Large intestine (tissue), 3 donors: Measurements from ENCODE around the gene NR1H4. TPM values are rescaled to one million over a fixed set of nuclear protein-coding genes. Genes with fewer than 3 reads are reported as not detected.

Source experiments
- DNase-seq, 2 donors: peaks; one replicate each; pipeline versions ENCODE4 v3.0.0 to v3.0.0-alpha.2; 2013
- H3K27ac ChIP-seq: one replicate; pipeline ENCODE4 v1.5.1; 2013; ENCODE audit warnings: low read length
- H3K27me3 ChIP-seq: 2 replicates; pipeline ENCODE4 v1.6.1; 2013; ENCODE audit warnings: low read length; ENCODE audit not compliant: control insufficient read depth, insufficient read depth
- H3K36me3 ChIP-seq: 2 replicates; pipeline ENCODE4 v1.6.1; 2013; ENCODE audit warnings: low read length; ENCODE audit not compliant: control insufficient read depth, insufficient read depth
- H3K4me1 ChIP-seq: one replicate; pipeline ENCODE4 v1.6.1; 2013; ENCODE audit warnings: low read length; ENCODE audit not compliant: control insufficient read depth, insufficient read depth
- H3K4me3 ChIP-seq: one replicate; pipeline ENCODE4 v1.5.1; 2013; ENCODE audit warnings: low read length
- H3K9me3 ChIP-seq: one replicate; pipeline ENCODE4 v1.6.1; 2013; ENCODE audit warnings: mild to moderate bottlenecking, low read depth, low read length, moderate library complexity; ENCODE audit not compliant: control insufficient read depth
- WGBS: methylation state at CpG from one replicate; pipeline ENCODE4 v1.1.5; 2013; ENCODE audit warnings: low lambda C conversion rate; ENCODE audit not compliant: insufficient coverage; 5-methylcytosine and 5-hydroxymethylcytosine counted together
- polyA plus RNA-seq: library from polyadenylated mRNA; unstranded; fragments of 120-200 nt; gene quantifications from one replicate; pipeline ENCODE4 v1.2.1, GENCODE V29; 2013

NR1H4 gene
- polyA plus RNA-seq, 1 donor = 76.9 TPM

- Histone ChIP-seq H3K9me3 (no peaks in the 10 kb centered on the region), H3K4me3 (no peak overlapping the region), H3K27me3 (no peaks in the 10 kb centered on the region), H3K27ac (no peak overlapping the region), H3K36me3 (no peaks in the 10 kb centered on the region), H3K4me1 (no peaks in the 10 kb centered on the region)
- DNase-seq = no peak
- 50% methylated on average over 1 of the region's 1 CpG for WGBS
Observed at GRCh38 chr12:100463661-100464060, 10.0 kb upstream of the NR1H4 start.

DNA sequence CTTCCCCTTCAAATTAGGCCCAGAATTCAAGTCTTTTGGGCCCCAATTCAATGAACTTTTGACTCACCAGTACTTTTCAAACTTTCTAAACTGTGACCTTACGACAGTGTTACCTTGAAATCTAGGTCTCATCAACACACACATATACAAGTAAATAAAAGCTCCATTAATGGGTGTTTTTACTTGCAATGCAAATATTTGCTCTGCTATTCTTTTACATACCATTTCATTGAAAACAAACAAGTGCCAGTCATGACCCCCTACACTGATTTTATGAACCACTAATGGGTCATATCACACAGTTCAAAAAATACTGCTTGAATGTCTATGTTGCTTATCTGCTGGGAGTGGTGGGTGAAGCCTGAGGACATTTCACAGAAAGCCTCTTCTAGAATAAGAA lies 9.1 kb upstream of the NR1H4 start:
- DNase-seq = no peak
- no peaks in the 10 kb centered on the region for H3K27me3 ChIP-seq
- H3K36me3 ChIP-seq = no peaks in the 10 kb centered on the region
- H3K27ac ChIP-seq = no peak overlapping the region
- H3K9me3 ChIP-seq = no peaks in the 10 kb centered on the region
- H3K4me1 ChIP-seq = no peaks in the 10 kb centered on the region
- WGBS = no CpG with 5 or more reads among the region's 1 CpG
- H3K4me3 ChIP-seq = no peak overlapping the region

- no peaks in the 10 kb centered on the region for H3K9me3 ChIP-seq
- H3K4me3 ChIP-seq = no peak overlapping the region
- no peak overlapping the region for H3K27ac ChIP-seq
- no peaks in the 10 kb centered on the region for H3K4me1 ChIP-seq
- H3K36me3 ChIP-seq = no peaks in the 10 kb centered on the region
- DNase-seq = no peak
- H3K27me3 ChIP-seq = no peaks in the 10 kb centered on the region
Observed at GRCh38 chr12:100468126-100468525, 5.5 kb upstream of the NR1H4 start.

- no peaks in the 10 kb centered on the region for H3K36me3 ChIP-seq
- H3K4me1 ChIP-seq = peaks cover 11% of the 10 kb centered on the region
- H3K27ac ChIP-seq = no peak overlapping the region
- DNase-seq = no peak
- H3K4me3 ChIP-seq = no peak overlapping the region
- no peaks in the 10 kb centered on the region for H3K9me3 ChIP-seq
- H3K27me3 ChIP-seq = no peaks in the 10 kb centered on the region
- no CpG with 5 or more reads among the region's 2 CpGs for WGBS
Observed at GRCh38 chr12:100472325-100472724, 1.3 kb upstream of the NR1H4 start.

GRCh38 chr12:100473050-100473715 lies 483 bp upstream of the NR1H4 start:
- no peaks in the 10 kb centered on the region for H3K9me3 ChIP-seq
- no CpG with 5 or more reads among the region's 3 CpGs for WGBS
- H3K4me3 ChIP-seq = no peak overlapping the region
- no peaks in the 10 kb centered on the region for H3K36me3 ChIP-seq
- H3K27me3 ChIP-seq = no peaks in the 10 kb centered on the region
- no peak overlapping the region for H3K27ac ChIP-seq
- no peak for DNase-seq
- peaks cover 11% of the 10 kb centered on the region for H3K4me1 ChIP-seq

DNA sequence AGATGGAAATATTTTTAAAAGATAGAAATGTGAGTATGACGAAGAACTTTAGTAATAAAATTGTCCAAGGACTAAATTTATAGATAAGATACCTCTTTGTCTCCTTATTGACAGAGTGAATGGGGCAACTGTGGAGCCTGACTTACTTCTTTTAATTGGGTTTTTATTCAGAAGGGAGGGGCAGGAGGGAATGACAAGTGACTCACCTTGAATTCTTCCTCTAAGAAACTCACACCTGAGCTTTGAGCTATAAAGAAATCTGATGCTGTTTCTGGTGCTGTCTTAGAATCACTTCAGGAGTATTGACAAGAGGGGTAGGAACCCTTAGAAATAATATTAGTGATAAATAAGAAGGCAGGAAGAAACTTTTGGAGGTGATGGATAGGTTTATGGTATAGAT lies 951 bp downstream of the NR1H4 start:
- Histone ChIP-seq H3K27ac (no peak overlapping the region), H3K9me3 (no peaks in the 10 kb centered on the region), H3K36me3 (no peaks in the 10 kb centered on the region), H3K4me3 (no peak overlapping the region), H3K27me3 (no peaks in the 10 kb centered on the region), H3K4me1 (peaks cover 11% of the 10 kb centered on the region)
- 83% methylated on average over 1 of the region's 1 CpG for WGBS
- DNase-seq = no peak

DNA sequence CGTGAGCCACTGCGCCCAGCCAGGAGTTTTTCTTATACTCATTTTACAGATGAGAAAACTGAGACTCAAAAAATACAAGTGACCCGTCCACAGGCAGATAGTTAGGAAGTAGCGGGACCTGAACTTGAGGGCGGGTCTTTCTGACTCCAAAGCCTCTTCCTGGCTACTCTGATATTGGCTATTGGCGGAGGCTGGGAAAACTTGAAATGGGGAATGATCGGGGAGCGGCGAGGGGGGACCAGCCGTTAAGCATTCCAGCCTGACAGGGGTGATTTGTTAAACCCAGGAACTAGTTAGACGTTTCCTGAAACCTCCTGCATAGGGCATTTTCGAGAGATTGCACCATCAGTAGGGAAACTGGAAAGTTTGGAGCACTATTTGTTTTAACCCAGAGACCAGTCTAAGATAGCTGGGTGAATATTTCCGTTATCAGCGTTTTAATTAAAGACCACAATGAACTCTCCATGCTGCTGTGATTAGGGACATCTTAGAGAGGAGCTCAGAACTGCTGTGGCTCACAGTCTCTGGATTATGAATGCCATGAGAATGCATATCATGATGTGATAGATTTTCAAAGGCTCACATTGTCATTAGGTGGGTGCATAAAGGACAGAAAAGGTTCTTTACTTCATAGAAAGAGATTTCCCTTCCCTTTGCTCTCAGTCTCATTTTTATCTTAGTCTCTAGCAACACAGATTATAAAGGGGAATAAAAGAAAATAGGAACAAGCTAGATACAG lies 2.5 kb downstream of the NR1H4 start:
- H3K9me3 ChIP-seq = no peaks in the 10 kb centered on the region
- WGBS = no CpG with 5 or more reads among the region's 14 CpGs
- H3K4me1 ChIP-seq = peaks cover 11% of the 10 kb centered on the region
- DNase-seq = no peak
- no peaks in the 10 kb centered on the region for H3K27me3 ChIP-seq
- no peaks in the 10 kb centered on the region for H3K36me3 ChIP-seq
- no peak overlapping the region for H3K27ac ChIP-seq
- no peak overlapping the region for H3K4me3 ChIP-seq

DNA sequence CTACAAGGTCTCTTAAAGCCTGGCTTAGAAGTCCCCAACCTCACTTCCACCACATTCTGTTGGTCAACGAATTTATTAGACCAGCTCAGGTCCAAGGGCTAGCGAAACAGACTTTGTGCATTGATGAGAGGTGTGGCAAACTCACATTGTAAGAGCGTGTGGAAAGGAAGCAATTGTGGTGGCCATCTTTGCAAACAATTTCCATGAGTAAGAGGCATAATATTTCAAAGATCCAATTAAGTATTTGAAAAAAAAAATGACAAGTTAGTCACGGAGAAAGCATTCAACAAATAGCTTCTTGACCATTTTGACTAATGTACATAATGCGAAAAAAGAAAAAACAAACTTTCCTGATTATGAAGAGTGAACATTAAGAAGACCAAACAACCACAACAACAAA lies 7.4 kb downstream of the NR1H4 start:
- no peaks in the 10 kb centered on the region for H3K27me3 ChIP-seq
- no peak overlapping the region for H3K4me3 ChIP-seq
- 100% methylated on average over 3 of the region's 5 CpGs for WGBS
- no peak for DNase-seq
- H3K27ac ChIP-seq = no peak overlapping the region
- H3K36me3 ChIP-seq = no peaks in the 10 kb centered on the region
- no peaks in the 10 kb centered on the region for H3K9me3 ChIP-seq
- peaks cover 6% of the 10 kb centered on the region for H3K4me1 ChIP-seq

- DNase-seq = peak in 1 of 2 donors; percentile 62
- Histone ChIP-seq H3K27me3 (no peaks in the 10 kb centered on the region), H3K27ac (peak overlapping the region; percentile 77), H3K4me1 (peaks cover 6% of the 10 kb centered on the region), H3K4me3 (no peak overlapping the region), H3K9me3 (no peaks in the 10 kb centered on the region), H3K36me3 (no peaks in the 10 kb centered on the region)
- 27% methylated on average over 2 of the region's 6 CpGs for WGBS
Observed at GRCh38 chr12:100484183-100484886, 10.7 kb downstream of the NR1H4 start.

DNA sequence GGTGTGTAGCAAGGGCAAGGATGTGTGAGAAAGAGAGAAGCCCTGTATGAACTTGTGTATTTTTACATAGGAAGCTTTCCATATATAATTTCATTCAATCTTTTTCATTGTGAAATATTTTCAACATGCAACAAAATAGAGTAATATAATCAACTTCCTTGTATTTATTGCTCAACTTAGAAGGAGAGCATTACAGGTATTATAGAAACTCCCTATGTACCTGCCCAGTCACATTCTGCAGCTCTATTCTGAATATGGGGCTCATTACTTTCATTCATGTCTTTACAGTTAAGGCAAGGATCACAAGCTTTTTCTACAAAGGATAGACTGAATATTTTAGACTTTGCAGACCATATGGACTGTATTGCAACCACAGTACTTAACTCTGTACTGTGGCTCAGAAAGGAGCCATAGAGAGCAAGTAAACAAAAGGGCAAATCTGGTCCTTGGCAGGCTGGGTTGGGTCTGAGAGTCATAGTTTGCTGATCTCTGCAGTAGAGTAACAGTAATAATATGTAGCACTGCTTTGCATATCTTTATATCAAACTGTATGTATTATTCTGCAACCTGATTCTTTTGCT lies 11.3 kb downstream of the NR1H4 start:
- Histone ChIP-seq H3K27ac (peak overlapping the region; percentile 77), H3K4me3 (no peak overlapping the region), H3K36me3 (no peaks in the 10 kb centered on the region), H3K4me1 (peaks cover 6% of the 10 kb centered on the region), H3K27me3 (no peaks in the 10 kb centered on the region), H3K9me3 (no peaks in the 10 kb centered on the region)
- DNase-seq = peak in 1 of 2 donors; percentile 71
